GM12874 (cell line): ENCODE measurements around the gene KRTAP10-1.

Experiments
- CTCF ChIP-seq: IDR thresholded peaks from 2 replicates; pipeline ENCODE4 v1.5.1; 2011; ENCODE audit warnings: low read depth, mild to moderate bottlenecking, control low read depth, low read length, moderate library complexity; ENCODE audit not compliant: insufficient read depth

Gene KRTAP10-1

GRCh38 chr21:44496564-44497550, 43.1 kb downstream of the KRTAP10-1 start:
- no peak for TF ChIP-seq CTCF

DNA sequence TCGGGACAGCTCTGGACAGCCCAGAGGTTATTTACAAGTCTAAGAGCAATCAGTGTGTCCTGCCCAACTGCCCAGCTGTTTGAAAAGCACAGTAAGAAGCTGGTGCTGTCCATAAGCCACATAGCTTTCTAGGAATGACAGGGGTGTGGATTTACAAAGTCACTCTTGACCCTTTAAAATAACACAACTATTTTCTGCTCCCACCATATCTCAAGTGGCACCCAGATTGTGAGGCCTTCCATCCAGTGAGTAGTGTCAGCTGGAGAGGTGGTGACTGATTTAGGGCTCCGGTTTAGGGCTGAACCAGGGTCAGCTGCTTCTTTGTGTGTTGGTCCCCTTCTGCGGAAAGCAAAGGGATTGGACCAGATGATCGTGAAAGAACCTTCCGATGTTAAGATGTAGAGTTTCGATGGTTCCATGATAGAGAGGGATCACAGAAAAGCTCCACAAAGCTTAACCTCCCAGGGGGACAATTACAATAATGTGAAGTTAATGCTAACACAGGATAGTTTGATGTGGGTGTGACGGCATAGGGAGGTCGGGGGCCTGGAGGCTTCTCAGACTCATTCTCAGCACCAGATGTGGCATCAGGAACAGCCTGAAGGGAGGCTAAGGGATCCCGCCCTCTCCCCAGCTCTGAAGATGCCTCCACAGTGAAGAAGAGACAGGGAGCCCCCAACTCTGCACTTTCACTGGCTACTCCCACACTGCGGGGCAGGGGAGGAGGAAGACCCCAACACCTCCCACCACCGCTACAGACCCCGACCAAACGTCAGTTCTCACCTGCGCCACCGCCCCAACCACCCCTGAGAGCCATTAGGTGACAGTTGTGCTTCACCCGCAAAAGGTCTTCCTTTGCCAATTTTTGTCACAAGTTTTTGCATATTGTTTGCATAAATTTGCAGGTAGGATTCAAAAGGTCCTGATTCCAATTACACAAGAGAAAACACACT, 44.1 kb downstream of the KRTAP10-1 start:
- no peak for TF ChIP-seq CTCF

GRCh38 chr21:44494956-44495355, 45.0 kb downstream of the KRTAP10-1 start:
- no peak for TF ChIP-seq CTCF

DNA sequence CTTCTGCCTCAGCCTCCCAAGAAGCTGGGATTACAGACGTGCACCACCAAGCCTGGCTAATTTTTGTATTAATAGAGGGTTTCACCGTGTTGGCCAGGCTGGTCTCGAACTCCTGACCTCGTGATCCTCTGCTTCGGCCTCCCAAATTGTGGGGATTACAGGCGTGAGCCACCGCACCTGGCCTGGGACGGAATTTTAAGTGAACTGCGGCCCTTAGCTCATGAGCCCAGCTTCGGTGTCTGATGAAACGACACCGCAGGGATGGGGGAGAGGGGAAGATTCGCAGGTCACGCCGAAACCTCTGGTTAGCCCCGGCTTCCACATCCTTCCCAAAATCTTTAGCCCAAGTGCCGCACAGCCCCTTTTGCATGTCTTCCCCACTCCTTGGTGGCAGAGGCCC, 45.6 kb downstream of the KRTAP10-1 start:
- TF ChIP-seq CTCF: no peak

DNA sequence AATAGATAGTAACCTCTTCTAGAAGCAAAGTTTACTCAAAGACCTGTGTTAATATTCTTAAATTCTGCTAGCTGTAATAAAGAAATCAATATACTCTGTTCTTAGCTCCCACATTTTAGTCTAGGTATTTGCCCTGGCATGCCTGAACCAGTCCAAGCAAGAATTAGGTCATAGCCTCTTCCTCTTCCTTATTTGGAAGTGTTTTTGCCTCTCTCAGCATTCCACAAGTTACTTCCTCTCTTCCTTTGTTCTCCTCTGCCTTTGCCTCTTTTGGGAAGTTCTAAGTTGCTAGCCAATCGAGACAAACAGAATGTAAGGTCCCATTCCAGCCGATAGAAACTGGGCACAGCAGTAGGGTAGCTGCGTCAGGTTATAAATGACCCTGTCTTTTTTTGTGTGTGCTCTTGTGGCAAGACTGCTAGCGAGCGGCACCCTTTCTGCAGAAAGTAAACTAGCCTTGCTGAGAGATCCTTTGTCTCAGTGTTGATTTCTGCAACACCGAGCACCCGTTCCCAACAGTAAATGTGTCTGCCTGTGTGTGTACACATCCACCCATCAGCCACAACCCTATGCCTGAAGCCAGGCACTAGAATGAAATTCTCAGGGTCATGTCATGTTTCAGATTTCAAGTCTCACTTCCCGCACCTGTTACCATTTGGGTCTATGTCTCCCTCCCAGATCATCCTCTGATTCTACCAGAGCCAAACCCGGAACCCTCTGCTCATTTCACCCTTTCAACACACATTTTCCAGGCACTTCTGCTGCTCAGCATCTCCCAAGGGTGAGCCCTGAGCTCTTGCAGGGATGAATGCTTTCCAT, 47.2 kb downstream of the KRTAP10-1 start:
- no peak for TF ChIP-seq CTCF

DNA sequence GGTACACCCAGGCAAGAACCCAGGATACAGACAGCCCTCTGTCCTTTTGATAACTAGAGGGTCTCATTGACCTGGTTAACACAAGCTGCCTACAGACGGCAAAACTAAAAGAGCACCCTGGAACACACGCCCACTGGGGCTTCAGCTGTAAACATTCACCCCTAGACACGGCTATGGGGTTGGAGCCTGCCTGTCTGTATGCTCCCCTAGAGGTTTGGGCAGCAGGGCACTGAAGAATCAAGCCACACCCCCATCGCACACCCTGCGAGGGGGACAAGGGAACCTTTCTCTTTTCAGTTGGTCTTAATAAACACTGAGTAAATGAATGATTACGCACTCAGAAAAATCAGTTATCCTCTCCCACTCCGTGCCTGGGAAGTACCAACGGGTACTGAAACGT, 49.2 kb downstream of the KRTAP10-1 start:
- no peak for TF ChIP-seq CTCF
